NT2/D1 (cell line): ENCODE data around the gene FAM47E.

Experiments used
- SUZ12 ChIP-seq: IDR thresholded peaks from 2 replicates; pipeline ENCODE4 v1.6.1; 2011; ENCODE audit not compliant: insufficient read length, insufficient read depth; ENCODE audit errors: extremely low read depth
- YY1 ChIP-seq: IDR thresholded peaks from 2 replicates; pipeline ENCODE4 v1.6.1; 2011; ENCODE audit not compliant: insufficient read length, insufficient read depth
- ZNF274 ChIP-seq: IDR thresholded peaks from 2 replicates; pipeline ENCODE4 v1.6.1; 2011; ENCODE audit warnings: mild to moderate bottlenecking, low read depth, low read length

DNA sequence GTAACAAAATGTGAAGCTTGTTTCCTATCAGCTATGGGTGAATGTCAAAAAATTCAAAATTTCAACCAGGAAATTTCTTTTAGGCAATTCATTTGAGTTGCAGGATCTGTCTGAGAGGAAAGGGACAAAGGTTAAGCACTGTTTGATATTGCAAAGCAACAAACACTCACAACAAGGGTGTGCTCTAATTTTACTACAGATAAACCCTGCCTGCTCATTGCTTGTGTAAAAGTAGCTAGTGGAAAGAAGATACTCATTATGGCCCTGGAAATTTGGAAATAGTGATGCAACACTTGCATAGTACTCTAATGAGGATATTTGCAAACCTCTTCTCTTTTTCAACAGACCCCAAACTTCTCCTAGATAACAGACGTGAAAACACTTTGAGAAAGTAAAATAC lies 27.1 kb downstream of the FAM47E start:
- TF ChIP-seq YY1 (no peak), SUZ12 (no peak), ZNF274 (no peak)
